SK-N-SH (cell line): Measurements from ENCODE around the gene RNF8. TPM values are rescaled to one million over a fixed set of nuclear protein-coding genes. Genes with fewer than 3 reads are reported as not detected.

Source experiments
- CTCF ChIA-PET: fragments of 300-600, 350-600 bp; formaldehyde crosslinking; extraction: SDS; loops from one replicate; lab custom pipeline; 2021; lab: Yijun Ruan, JAX
- POLR2A ChIA-PET: fragments of 350-600 bp; sonication (Branson Sonifier 250); formaldehyde crosslinking; extraction: SDS; loops from one replicate; lab custom pipeline; 2020; ENCODE audit warnings: antibody characterized with exemption, inconsistent platforms; lab: Yijun Ruan, JAX
- DNase-seq: peaks from one replicate; pipeline ENCODE4 v3.0.0; 2012
- H2AFZ ChIP-seq: fragments of 200-600 bp; sonication (generic); 2 replicates; pipeline ENCODE4 v1.8.1; 2016; ENCODE audit warnings: antibody characterized with exemption, mild to moderate bottlenecking, low read depth
- H3F3A ChIP-seq: fragments of 200-600 bp; sonication (generic); replicated peaks from 2 replicates; pipeline ENCODE3; 2016; ENCODE audit warnings: antibody characterized with exemption, mild to moderate bottlenecking; ENCODE audit not compliant: insufficient read depth
- H3K27ac ChIP-seq, 2 experiments: fragments of 200-500 bp in 1 of 2; fragments of 200-600 bp in 1 of 2; sonication (Bioruptor generic) in 1 of 2; sonication (generic), shearing (Covaris generic) in 1 of 2; 2 replicates each; pipeline versions ENCODE4 v1.5.1 to v1.6.1; 2014 to 2016; ENCODE audit warnings: low read depth in 2 of 2, inconsistent platforms in 1 of 2, low read length in 1 of 2, mild to moderate bottlenecking in 1 of 2, mixed read lengths in 1 of 2
- H3K27me3 ChIP-seq: fragments of 200-600 bp; sonication (generic), shearing (Covaris generic); 2 replicates; pipeline ENCODE4 v1.6.1; 2016; ENCODE audit warnings: mixed run types; ENCODE audit not compliant: insufficient read depth
- H3K36me3 ChIP-seq, 2 experiments: fragments of 200-500 bp in 1 of 2; fragments of 200-600 bp in 1 of 2; sonication (Bioruptor generic) in 1 of 2; sonication (generic) in 1 of 2; replicated peaks in 1 of 2; 2 replicates each; pipeline versions ENCODE3 to v1.5.1; 2014 to 2016; ENCODE audit warnings: low read length in 1 of 2, mild to moderate bottlenecking in 1 of 2; ENCODE audit not compliant: insufficient read depth in 2 of 2, control insufficient read depth in 1 of 2
- H3K4me1 ChIP-seq, 2 experiments: fragments of 200-500 bp in 1 of 2; fragments of 200-600 bp in 1 of 2; sonication (Bioruptor generic) in 1 of 2; sonication (generic), shearing (Covaris generic) in 1 of 2; 2 replicates each; pipeline versions ENCODE4 v1.5.1 to v1.6.1; 2014 to 2016; ENCODE audit warnings: low read depth in 1 of 2, low read length in 1 of 2, mixed run types in 1 of 2; ENCODE audit not compliant: insufficient read depth in 2 of 2, control insufficient read depth in 1 of 2
- H3K4me2 ChIP-seq: fragments of 200-600 bp; sonication (generic), shearing (Covaris generic); 2 replicates; pipeline ENCODE4 v1.6.1; 2017; ENCODE audit warnings: mixed run types
- H3K4me3 ChIP-seq, 2 experiments: fragments of 200-500 bp in 1 of 2; fragments of 200-600 bp in 1 of 2; sonication (Bioruptor generic) in 1 of 2; sonication (generic), shearing (Covaris generic) in 1 of 2; 2 replicates each; pipeline versions ENCODE4 v1.5.1 to v1.8.1; 2014 to 2016; ENCODE audit warnings: low read depth in 2 of 2, inconsistent platforms in 1 of 2, low read length in 1 of 2, mild to moderate bottlenecking in 1 of 2, mixed read lengths in 1 of 2, moderate library complexity in 1 of 2
- H3K79me2 ChIP-seq: fragments of 200-600 bp; sonication (generic); 2 replicates; pipeline ENCODE4 v1.8.1; 2017; ENCODE audit warnings: mild to moderate bottlenecking; ENCODE audit not compliant: insufficient read depth
- H3K9ac ChIP-seq: fragments of 200-600 bp; sonication (generic); 2 replicates; pipeline ENCODE4 v1.6.1; 2017; ENCODE audit warnings: mixed run types
- H3K9me2 ChIP-seq: fragments of 200-600 bp; sonication (generic); 2 replicates; pipeline ENCODE4 v1.6.1; 2017; ENCODE audit warnings: mixed run types
- H3K9me3 ChIP-seq: fragments of 200-600 bp; sonication (generic); 2 replicates; pipeline ENCODE4 v1.6.1; 2017; ENCODE audit warnings: mixed run types, mild to moderate bottlenecking, moderate library complexity
- H4K20me1 ChIP-seq: fragments of 200-600 bp; sonication (generic); 2 replicates; pipeline ENCODE4 v1.6.1; 2017; ENCODE audit warnings: mild to moderate bottlenecking, mixed run types; ENCODE audit not compliant: insufficient read depth
- CTCF ChIP-seq: fragments of 200-600 bp; sonication (generic); IDR thresholded peaks from 2 replicates; pipeline ENCODE4 v1.6.1; 2017; ENCODE audit warnings: antibody characterized with exemption, mild to moderate bottlenecking, moderate library complexity
- EP300 ChIP-seq, 2 experiments: IDR thresholded peaks; 2 replicates each; pipeline versions ENCODE4 v1.4.0 to v1.6.1; 2012; ENCODE audit warnings: borderline replicate concordance in 1 of 2, low read depth in 1 of 2, low read length in 1 of 2
- FOSL2 ChIP-seq: IDR thresholded peaks from 2 replicates; pipeline ENCODE4 v1.4.0; 2012; ENCODE audit warnings: low read depth, mild to moderate bottlenecking, moderate library complexity, borderline replicate concordance
- FOXJ3 ChIP-seq: sonication (generic); formaldehyde crosslinking; IDR thresholded peaks from 2 replicates; pipeline ENCODE4 v1.5.1; 2020; ENCODE audit warnings: mild to moderate bottlenecking, missing genetic modification reagents
- IRF3 ChIP-seq: fragments of 150-350 bp; IDR thresholded peaks from 2 replicates; pipeline ENCODE4 v1.6.1; 2016; ENCODE audit warnings: mild to moderate bottlenecking, low read depth, low read length
- JUND ChIP-seq: IDR thresholded peaks from 2 replicates; pipeline ENCODE4 v1.4.0; 2012
- MEF2A ChIP-seq: IDR thresholded peaks from 2 replicates; pipeline ENCODE4 v1.4.0; 2012; ENCODE audit warnings: low read depth, borderline replicate concordance
- MXI1 ChIP-seq: IDR thresholded peaks from 2 replicates; pipeline ENCODE4 v1.6.1; 2012; ENCODE audit warnings: mild to moderate bottlenecking, low read depth, low read length, improper control_type of control experiment
- NFIC ChIP-seq: IDR thresholded peaks from 2 replicates; pipeline ENCODE4 v1.4.0; 2012; ENCODE audit warnings: borderline replicate concordance
- POLR2AphosphoS5 ChIP-seq: IDR thresholded peaks from 2 replicates; pipeline ENCODE4 v1.6.1; 2012; ENCODE audit warnings: low read depth, low read length
- RFX5 ChIP-seq: IDR thresholded peaks from 2 replicates; pipeline ENCODE4 v1.6.1; 2012; ENCODE audit warnings: mild to moderate bottlenecking, improper control_type of control experiment, low read length
- SIN3A ChIP-seq: IDR thresholded peaks from 2 replicates; pipeline ENCODE4 v1.6.1; 2012; ENCODE audit warnings: low read depth, mild to moderate bottlenecking, low read length, moderate library complexity, borderline replicate concordance
- SMC3 ChIP-seq: IDR thresholded peaks from 2 replicates; pipeline ENCODE4 v1.6.1; 2012; ENCODE audit warnings: low read depth, low read length, improper control_type of control experiment
- TAF1 ChIP-seq: IDR thresholded peaks from 2 replicates; pipeline ENCODE4 v1.6.1; 2012; ENCODE audit warnings: low read depth, mild to moderate bottlenecking, low read length, moderate library complexity, borderline replicate concordance
- TCF12 ChIP-seq: IDR thresholded peaks from 2 replicates; pipeline ENCODE4 v1.4.0; 2012
- USF1 ChIP-seq: IDR thresholded peaks from 2 replicates; pipeline ENCODE4 v1.4.0; 2012; ENCODE audit warnings: low read depth, borderline replicate concordance
- YY1 ChIP-seq: IDR thresholded peaks from 2 replicates; pipeline ENCODE4 v1.4.0; 2012; ENCODE audit warnings: low read depth, mild to moderate bottlenecking
- WGBS: methylation state at CpG from one replicate; pipeline ENCODE4 v1.1.6; 2017; ENCODE audit warnings: low lambda C conversion rate; 5-methylcytosine and 5-hydroxymethylcytosine counted together
- polyA plus RNA-seq, 3 experiments: library from polyadenylated mRNA; depleted of rRNA; stranded (reverse); fragments of >200 nt; gene quantifications; 2 replicates each; pipeline ENCODE4 v1.2.3, GENCODE V29; 2012

Gene RNF8
- polyA plus RNA-seq, 1 of the 3 experiments (the other 2 are of a cell fraction), result 21.7 TPM

GRCh38 chr6:37371154-37372083 is 17.6 kb downstream of the RNF8 start (continued):
- no peak for TF ChIP-seq RFX5
- TF ChIP-seq NFIC, result no peak
- TF ChIP-seq, all 33 proteins: peak for 0

GRCh38 chr6:37372116-37372515 is 18.3 kb downstream of the RNF8 start:
- H3K27me3 ChIP-seq, result no peaks in the 10 kb centered on the region
- no peak overlapping the region for H3K4me2 ChIP-seq
- H3K9me3 ChIP-seq, result no peaks in the 10 kb centered on the region
- CTCF ChIA-PET, result interaction anchor here (0.7 to 3.5 kb wide), 5 partner anchors 10 to 194 kb away, joined by 3 to 18 read pairs (median 3); no protein-coding TSS in a partner anchor
- no peak overlapping the region for H3K4me3 ChIP-seq
- no peaks in the 10 kb centered on the region for H4K20me1 ChIP-seq
- no peak overlapping the region for H3K27ac ChIP-seq
- H2AFZ ChIP-seq, result no peak overlapping the region
- H3K9me2 ChIP-seq, result no peaks in the 10 kb centered on the region
- POLR2A ChIA-PET, result interaction anchor here (0.6 kb wide), 1 partner anchor 21 kb away, joined by 3 read pairs; no protein-coding TSS in a partner anchor
- H3K36me3 ChIP-seq, result peaks cover 52 to 64% of the 10 kb centered on the region in 2 experiments
- H3K9ac ChIP-seq, result no peak overlapping the region
- peaks cover 0 to 6% of the 10 kb centered on the region in 2 experiments; a peak in 2 of 4 replicates for H3K4me1 ChIP-seq
- no peaks in the 10 kb centered on the region for H3F3A ChIP-seq
- 0 out of 2 replicates have a peak, but pooled peaks cover 6% of the 10 kb centered on the region for H3K79me2 ChIP-seq
- no peak for DNase-seq
- WGBS, result 95% methylated on average over 1 of the region's 1 CpG
- TF ChIP-seq EP300 (IDR thresholded peaks at IDR 0.05; ENCODE audit: borderline replicate concordance in 1 of 2, low read depth in 1 of 2, low read length in 1 of 2), result no peak
- no peak for TF ChIP-seq JUND
- TF ChIP-seq FOSL2, result no peak
- no peak for TF ChIP-seq TAF1
- TF ChIP-seq MEF2A, result no peak
- TF ChIP-seq RFX5, result no peak
- no peak for TF ChIP-seq IRF3
- TF ChIP-seq FOXJ3 (CRISPR knock-in tag), result no peak
- no peak for TF ChIP-seq SIN3A
- no peak for TF ChIP-seq MXI1
- no peak for TF ChIP-seq SMC3
- TF ChIP-seq USF1, result no peak
- TF ChIP-seq POLR2AphosphoS5, result no peak
- no peak for TF ChIP-seq YY1
- TF ChIP-seq CTCF, result no peak
- TF ChIP-seq TCF12, result no peak
